Measurements from ENCODE around the gene ATAD3A.
A peak's percentile ranks its signal among the peaks of the same experiment; 100 is the strongest.

The ATAD3A gene

DNA sequence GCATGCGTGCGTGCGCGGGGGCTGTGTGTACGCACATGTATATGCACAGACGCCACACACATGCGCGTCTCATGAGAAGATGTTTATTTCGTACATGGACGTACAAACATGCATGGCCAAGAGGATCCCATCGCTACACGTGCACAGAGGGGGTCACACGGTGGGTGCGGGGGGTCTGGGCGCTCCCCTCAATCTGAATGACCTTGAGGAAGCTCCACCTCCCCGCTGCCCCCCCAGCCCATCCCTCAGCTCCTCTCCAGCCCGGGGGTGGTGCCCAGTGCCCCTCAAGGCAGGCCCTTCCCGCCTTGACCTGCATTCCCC, 27.0 kb downstream of the ATAD3A start:
- no peak for DNase-seq (ENCODE audit: low read depth in 2 of 2, low spot score in 1 of 2)

DNA sequence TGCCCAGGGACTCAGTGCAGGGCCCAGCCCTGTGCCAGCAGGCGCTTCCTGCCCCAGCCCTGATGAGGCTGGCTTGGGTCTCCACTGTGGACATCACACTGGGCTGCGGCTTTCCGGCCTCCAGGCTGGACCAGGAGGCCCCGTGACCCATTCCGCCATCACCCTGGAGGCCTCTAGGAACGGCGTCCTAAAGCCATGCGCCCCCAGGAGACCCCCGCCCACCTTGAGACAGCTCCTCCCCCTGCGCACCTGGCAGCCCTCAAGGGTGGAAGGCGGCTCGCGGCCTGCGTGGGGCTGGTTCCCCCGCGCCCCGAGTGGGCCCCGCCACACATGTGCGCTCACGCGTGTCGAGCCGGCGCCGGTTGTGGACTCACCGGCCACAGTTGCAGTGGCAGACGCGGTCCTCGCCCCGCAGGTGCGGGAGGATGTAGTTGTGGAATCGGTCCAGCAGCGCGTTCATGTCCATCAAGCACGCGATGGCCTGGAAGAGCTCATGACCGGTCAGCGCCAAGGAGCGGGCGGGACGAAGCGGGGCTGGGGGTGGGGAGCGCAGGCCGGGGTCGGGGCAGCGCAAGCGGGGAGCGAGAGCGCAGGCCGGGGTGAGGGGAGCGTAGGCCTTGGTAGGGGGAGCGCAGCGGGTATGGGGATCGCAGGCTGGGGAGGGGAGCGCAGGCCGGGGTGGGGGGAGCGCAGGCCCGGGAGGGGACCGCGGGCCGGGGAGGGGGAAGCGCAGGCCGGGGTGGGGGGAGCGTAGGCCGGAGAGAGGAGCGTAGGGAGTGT, 27.5 kb downstream of the ATAD3A start:
- DNase-seq (ENCODE audit: low read depth in 2 of 2, low spot score in 1 of 2): no peak

DNA sequence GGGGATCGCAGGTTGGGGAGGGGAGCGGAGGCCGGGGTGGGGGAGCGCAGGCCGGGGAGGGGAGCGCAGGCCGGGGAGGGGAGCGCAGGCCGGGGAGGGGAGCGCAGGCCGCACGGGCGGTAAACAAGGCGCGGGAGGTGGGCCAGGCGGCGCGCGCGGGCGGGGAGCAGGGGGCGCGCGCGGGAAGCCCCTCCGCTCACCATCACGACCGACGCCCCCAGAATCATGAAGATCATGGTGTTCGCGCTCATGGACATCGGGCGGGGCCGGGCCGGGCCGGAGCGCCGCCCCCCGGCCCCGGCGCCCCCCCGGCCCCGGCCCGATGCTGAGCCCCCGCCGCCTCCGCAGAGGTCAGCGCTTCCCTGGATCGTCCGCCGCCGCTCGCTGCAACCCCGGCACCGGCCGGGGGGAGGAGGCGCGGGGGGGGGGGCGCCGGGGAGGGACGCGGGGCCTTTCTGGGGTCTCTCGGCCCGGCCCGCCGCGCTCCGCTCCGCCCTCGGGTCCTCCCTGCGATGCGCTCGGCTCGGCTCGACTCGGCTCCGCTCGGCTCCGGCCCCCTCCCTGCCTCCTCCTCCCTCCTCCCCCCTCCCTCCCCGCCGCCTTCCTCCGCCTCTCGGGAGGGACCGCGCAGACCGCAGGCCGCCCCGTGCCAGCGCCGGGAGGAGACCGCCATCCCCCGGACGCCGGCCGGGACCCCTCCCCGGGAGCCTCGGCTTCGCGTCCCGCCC, 28.3 kb downstream of the ATAD3A start, which contains the start of gene TMEM240:
Gene TMEM240, minus strand, starts transcription at position 535 of the 728 bp plus-strand sequence. Its CDS starts 278 bp downstream, at position 257.
- DNase-seq (ENCODE audit: low read depth in 2 of 2, low spot score in 1 of 2): peak in 1 of 2 donors; percentile 10

DNA sequence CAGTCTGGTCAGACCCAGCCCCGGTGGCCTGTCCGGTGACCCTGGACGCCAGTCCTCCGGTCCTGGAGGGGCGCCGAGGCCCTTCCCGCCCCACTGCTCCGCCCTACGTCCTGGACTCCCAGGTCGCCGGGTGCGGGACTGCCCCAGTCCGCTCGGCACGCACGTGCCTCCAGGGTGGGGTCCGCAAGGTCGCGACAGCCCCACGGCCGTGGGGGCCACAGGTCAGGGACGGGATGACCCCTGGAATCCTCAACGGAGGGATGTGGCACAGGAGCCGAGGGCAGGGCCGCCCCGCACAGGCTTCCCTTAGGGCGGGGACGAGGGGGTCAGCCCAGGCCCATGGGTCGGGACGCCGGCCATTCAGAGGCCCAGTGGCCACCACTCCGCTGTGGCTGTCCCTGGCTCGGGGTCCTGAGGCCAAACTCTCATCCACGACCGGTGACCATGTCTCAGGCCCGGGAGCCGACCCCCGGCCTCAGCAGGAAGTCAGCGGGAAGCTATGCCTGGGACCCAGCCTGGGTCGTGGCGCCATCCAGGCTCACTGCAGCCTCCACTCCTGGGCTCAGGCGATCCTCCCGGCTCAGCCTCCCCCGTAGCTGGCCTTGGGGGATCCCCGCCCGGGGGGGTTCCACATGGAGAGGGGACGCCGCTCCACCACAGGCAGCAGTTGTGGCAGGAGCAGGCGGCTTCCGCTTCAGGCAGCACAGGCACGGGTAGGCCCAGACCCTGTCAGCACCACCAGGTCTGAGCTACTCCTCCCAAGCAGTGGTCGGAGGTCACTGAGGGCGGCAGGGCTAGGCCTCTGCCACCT, 29.1 kb downstream of the ATAD3A start:
- DNase-seq (ENCODE audit: low read depth in 2 of 2, low spot score in 1 of 2): no peak

DNA sequence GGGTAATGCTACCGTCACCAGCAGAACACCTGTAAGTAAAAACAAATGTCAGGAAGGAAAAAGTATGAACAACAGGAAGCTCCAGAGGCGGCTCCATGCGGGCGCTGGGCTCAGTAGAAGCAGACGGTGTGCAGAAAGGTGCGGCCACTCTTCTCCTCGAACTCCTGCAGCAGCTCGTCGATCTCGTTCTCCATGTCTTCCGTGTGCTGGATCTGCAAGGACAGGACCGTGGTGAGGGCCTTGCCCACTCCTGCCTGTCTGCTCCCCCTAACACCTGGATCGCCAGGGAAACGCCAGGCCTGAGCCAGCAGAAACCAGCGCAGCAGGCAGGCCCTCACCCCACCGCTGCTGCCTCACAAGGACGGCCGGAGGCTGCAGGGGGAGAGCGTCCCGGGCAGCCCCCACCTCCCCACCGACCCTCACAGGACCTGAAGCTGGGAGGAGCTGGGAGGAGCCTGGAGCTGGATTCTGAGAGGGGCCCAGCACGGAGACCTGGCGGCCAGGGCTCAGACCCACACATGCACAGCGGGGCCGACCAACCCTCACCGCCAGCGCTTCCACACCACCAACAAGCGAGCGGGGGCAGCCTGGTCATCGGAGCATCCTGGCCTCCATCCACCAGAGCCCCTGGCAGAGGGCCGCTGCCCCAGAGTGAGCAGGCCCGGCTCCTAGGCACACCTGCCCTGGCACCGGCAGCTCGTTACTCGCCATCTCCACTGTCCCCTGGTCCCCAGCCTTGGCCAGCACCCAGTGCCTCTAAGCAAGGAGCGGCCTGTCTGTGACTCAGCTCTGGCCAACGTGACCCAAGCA, 30.2 kb downstream of the ATAD3A start:
- DNase-seq (ENCODE audit: low read depth in 2 of 2, low spot score in 1 of 2): no peak

DNA sequence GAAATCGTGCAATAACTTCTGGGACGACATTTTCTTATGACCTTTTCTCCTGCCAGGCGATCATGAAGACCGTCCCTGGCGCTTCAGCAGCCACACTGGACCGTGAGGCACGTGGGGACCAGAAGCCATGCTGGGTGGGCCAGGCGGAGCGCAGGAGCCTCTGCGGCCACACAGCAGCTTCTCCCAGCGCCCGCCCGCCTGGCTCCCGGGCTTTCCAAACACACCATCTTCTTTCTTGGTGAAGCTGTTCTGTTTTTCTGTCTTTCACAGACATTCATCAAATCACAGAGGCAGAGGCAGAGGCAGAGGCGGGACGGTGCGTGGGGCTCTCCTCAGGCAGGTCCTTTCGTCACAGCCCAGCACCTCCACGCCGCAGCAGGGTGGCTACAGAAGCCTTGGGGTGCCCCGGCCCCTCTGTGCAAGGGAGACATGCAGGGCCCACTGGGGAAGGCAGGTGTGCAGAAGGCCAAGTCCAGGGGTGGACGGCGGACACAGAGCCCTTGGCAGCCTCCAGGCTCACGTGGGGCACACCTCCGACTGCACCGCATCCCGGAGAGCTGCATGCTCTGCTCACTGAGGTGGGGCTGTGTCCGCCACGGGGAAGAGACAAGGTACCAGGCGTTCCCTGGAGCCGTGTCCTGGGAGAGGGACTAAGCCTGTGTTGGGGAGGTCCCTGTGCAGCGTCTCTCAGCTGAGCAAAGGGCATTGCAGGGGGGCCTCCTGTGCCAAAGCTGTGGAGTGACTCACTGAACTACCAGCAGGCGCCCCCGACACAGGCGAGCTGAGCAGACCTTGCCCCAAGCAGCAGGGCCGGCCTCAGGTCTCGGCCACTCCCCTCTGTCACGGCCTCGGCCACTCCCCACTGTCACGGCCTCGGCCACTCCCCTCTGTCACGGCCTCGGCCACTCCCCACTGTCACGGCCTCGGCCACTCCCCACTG, 31.1 kb downstream of the ATAD3A start:
- DNase-seq (ENCODE audit: low read depth in 2 of 2, low spot score in 1 of 2): no peak

DNA sequence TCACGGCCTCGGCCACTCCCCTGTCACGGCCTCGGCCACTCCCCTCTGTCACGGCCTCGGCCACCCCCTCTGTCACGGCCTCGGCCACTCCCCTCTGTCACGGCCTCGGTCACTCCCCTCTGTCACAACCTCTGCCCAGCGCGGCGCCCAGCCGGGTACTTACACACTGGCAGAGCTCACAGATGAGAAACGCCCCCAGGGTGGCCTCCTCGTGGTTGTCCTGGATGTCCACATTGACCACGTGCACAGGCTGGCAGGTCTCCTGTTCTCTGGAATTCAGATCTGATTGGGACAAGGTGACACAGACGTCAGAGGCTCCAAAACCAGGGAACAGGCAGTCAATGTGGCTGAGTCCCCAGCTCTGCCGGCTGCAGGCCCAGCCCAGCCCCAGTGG, 31.7 kb downstream of the ATAD3A start:
- no peak for DNase-seq (ENCODE audit: low read depth in 2 of 2, low spot score in 1 of 2)

DNA sequence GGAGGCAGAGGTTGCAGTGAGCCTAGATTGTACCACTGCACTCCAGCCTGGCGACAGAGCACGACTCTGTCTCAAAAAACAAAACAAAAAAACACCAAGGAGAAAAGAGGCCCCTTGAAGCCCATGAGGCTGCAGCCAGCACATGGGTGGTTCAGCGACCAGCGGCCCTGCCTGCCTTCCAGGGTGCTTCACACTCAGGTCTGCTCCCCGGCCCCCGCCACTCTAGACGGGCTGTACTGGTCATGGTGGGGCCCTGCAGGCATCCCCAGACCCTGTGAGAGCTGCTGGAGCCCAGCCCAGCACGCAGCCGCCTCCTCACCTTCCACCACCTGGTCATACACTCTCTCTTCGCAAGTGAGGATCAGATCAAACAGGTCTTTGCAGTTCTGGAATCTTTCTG, 32.6 kb downstream of the ATAD3A start:
- no peak for DNase-seq (ENCODE audit: low read depth in 2 of 2, low spot score in 1 of 2)

DNA sequence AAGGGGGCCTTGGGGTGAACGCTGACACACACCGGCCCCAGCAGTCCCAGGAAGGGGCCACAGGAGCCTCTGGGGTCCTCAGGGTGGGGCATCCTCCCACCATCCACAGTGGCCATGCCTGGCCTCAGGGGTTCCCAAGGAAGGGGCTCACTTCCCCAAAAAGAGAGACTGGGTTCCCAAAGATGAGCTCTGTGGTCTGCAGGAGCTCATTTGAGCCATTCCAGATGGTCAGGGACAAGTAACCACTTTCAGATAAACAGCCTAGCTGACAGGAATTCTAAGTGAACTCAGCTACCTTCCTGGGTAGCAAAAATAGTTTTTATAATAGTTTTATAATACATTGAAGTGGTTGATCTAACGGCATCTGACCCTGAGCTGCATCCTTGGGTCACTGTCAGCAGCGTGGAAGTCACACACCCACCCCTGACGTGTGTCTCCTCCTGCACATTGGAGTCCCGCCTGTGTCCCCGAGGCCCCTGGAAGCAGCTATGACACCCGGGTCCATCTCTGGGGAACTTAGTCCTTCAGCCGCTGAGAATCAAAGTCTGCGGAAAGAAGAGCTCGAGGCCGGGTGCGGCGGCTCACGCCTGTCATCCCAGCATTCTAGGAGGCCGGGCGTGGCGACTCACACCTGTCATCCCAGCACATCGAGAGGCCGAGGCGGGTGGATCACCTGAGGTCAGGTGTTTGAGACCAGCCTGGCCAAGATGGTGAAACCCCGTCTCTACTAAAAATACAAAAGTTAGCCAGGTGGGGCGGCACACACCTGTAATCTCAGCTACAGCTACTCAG, 34.2 kb downstream of the ATAD3A start:
- DNase-seq (ENCODE audit: low read depth in 2 of 2, low spot score in 1 of 2): no peak

DNA sequence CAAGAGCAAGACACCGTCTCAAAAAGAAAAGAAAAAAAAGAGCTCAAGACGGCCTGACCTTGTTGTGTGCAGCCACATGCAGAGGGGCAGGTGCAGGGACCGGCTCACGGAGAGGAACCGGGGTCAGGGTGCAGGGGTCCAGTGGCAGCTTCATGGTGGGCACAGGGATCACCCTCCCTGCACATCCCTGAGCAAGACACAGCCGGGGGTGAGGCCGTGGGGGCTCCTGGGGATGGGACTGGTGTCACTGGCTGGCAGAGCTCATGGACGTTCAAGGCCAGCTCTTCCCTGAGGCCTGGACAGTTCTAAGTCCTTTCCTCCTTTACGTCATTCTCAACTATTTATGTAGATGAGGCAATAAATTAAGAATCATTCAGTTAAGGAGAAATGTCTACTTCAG, 35.0 kb downstream of the ATAD3A start:
- no peak for DNase-seq (ENCODE audit: low read depth in 2 of 2, low spot score in 1 of 2)

DNA sequence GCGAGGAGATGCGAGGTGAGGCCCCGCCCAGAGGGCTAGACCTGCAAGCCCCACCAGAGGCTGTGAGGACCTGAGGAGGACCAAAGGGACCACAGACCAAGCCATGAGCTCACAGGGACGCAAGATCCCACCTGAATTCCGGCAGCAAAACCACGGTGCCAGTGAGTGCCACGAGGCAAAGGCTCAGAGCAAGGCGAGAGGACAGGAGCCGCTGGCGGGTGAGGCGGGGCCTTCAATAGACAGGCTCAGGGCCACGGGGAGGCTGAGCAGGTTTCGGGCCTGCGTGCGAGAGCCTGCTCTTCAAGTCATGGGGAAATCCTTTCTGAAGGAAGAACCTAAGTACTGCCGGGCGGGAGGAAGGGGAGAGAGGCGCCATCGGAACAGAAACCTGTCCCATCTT, 35.5 kb downstream of the ATAD3A start:
- no peak for DNase-seq (ENCODE audit: low read depth in 2 of 2, low spot score in 1 of 2)

DNA sequence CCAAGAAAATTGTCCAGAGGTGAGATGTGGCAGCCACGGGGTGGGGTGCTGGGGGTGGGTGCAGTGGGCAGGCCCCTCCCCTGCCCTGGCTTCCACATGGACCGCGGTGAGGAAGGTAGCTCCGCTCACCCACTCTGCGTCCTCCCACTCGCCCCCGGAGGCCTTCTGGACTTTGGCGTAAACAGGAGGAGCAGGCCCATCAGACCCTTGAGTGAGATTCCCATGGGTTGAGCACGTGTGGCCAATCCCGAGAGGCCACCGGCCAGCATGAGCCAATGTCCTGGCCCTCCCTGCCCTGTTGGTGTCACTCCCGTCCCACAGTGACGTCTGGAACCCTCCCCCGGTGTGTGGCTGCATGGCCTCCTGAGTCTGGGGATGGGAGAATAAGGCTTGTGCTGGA, 36.6 kb downstream of the ATAD3A start:
- DNase-seq (ENCODE audit: low read depth in 2 of 2, low spot score in 1 of 2): no peak

DNA sequence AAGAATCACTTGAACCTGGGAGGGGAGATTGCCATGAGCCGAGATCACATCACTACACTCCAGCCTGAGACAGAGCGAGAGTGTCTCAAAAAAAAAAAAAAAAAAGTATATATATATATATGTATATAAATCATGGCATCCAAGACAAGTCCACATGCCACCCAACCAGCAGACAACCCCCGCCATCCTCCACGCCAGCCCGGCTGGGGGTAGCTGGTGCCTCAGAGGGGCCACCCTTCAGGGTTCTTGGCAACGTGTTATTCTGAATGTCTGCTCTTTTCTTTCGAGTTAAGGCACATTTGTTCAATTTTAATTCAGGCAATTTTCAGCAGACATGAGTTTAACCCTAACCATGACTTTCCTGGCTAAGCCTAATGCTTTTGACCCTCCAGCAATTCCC, 38.1 kb downstream of the ATAD3A start:
- no peak for DNase-seq (ENCODE audit: low read depth in 2 of 2, low spot score in 1 of 2)

DNA sequence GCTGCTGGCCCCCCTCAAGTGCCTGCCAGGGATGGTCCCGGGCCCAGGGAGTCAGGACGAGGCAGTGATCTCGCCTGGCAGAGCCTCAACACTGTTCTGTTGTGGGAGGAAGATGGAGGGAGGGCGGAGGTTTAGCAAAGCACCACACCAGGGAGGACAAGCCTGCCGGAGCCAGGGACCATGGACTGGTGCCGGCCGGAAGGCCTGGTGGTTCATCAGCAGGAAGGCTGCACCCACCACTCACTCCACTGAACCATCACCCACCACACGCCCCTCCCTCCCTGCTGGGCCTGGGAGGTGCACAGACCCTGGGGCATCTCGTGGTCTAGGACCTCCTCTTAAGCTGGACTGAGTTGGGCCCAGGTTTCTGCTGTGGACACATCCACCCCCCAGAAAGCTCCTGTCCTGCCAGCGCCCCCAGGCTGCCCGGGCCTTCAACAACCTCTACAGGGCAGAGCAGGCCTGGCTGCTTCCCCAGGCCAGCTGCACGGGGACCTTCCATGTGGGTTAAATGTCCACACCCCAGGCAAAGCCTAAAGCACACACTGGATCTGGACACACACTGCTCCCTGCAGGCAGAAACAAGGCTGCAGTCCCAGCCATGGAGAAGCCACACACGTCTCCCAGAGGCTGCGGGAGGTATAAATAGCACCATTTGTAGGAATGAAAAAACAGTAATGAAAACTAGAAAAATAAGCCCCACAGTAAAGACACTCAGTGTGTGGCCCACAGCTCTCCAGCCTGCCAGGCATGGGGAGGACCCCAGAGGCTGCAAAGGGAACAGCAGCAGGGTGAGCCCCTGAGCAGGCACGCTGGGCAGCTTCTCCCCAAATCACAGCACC, 38.9 kb downstream of the ATAD3A start:
- no peak for DNase-seq (ENCODE audit: low read depth in 2 of 2, low spot score in 1 of 2)

DNA sequence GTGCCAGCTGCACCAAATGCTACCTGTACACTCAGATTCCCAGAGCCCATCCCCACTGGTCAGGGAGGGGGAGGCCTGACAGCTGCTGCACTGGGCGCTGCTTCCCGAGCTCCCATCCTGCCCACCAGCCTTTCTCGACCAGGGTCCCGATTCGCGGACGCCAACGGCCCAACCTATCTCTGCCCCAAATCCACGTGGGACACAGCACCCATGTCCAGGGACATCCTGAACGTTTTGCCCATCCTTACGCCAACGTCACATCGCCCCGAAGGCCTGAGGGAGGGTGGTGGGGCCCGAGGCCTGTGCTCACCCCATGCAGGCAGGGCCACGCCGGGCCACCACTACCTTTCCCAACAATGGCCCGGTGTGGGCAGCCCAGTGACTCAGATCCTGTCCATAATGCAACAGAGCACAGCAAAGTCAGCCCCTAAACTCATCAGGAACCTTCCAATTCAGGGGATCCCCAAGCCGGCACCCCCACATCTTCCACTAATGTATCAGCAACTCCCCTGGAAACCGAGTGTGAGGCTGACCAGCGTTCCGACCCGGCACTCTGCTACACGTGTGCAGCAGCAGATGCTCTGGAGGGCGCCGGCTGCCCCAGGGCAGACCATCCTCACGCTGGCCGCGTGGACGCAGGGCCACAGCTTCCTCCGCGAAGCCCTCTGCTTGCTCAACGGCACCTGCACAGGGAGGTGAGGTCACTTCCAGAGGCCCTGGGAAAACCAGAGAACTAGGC, 39.7 kb downstream of the ATAD3A start:
- no peak for DNase-seq (ENCODE audit: low read depth in 2 of 2, low spot score in 1 of 2)

DNA sequence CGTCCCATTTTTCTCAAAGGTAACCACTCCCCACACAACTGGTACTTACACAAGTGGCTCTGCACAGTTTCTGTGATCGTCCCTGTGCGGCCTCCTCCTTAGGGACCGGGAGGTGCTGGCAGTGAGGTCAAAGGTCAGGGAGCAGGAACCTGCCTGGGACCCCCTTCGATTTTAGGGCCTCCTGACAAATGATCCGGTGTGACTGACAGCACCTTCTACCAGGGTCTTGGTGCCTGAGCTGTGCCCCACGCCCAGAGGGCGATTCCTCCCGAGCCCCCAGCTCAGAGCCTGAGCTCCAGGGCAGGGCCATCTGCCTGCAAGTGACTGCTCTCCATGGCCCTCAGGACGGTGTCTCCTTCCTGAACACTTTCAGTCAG, 40.3 kb downstream of the ATAD3A start:
- DNase-seq (ENCODE audit: low read depth in 2 of 2, low spot score in 1 of 2): no peak

DNA sequence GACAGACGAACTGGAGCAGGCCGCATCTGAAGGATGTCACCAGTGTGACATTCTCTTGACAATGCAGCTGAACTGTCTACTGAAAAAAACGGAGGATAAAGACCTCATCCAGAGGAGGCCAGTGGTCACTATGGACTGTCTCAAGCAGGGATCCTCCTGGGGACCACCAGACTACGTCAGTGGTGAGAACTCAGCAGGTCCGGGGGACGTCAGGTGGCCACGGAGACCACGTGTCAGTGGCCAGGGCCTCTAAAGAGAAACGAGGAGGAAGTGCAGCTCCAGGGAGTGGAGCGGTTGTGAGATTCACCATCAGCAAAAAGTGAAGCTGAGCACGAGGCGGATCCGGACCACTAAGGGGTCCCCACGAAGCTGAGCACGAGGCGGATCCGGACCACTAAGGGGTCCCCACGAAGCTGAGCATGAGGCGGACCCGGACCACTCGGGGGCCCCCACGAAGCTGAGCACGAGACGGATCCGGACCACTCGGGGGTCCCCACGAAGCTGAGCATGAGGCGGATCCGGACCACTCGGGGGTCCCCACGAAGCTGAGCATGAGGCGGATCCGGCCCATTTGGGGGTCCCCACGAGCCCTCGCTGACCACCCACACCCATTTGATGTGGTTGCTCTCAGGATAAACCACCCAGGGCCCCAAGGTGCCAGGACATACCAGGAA, 42.0 kb downstream of the ATAD3A start:
- no peak for DNase-seq (ENCODE audit: low read depth in 2 of 2, low spot score in 1 of 2)
